Effector memory CD8-positive, alpha-beta T cell (primary cell): ENCODE data around the gene MCL1.
A peak's percentile ranks its signal among the peaks of the same experiment; 100 is the strongest.

Experiments
- ATAC-seq: fragments of 150-1000 bp; cut with Tn5 transposase; replicated peaks from 2 replicates; pipeline ENCODE4 v1.10.0; 2021; ENCODE audit warnings: mild to moderate bottlenecking, moderate library complexity
- DNase-seq, 3 experiments: peaks; one replicate each; pipeline ENCODE4 v3.0.0; 2021
- H3K27ac Mint-ChIP-seq, 2 donors: one replicate each; pipeline ENCODE4 v1.8.0; 2022; ENCODE audit warnings: mild to moderate bottlenecking in 2 of 2, mixed read lengths in 2 of 2, moderate library complexity in 2 of 2
- H3K27me3 Mint-ChIP-seq, 2 donors: one replicate each; pipeline ENCODE4 v1.8.0; 2022; ENCODE audit warnings: mixed read lengths in 2 of 2
- H3K36me3 Mint-ChIP-seq: one replicate; pipeline ENCODE4 v1.8.0; 2022; ENCODE audit warnings: mild to moderate bottlenecking, moderate library complexity, mixed read lengths; ENCODE audit not compliant: insufficient read depth
- H3K4me1 Mint-ChIP-seq, 2 donors: one replicate each; pipeline ENCODE4 v1.8.0; 2022; ENCODE audit warnings: low read depth in 2 of 2, mixed read lengths in 2 of 2
- H3K4me3 Mint-ChIP-seq, 2 donors: one replicate each; pipeline ENCODE4 v1.8.0; 2022; ENCODE audit warnings: mild to moderate bottlenecking in 2 of 2, mixed read lengths in 2 of 2, moderate library complexity in 2 of 2
- H3K9me3 Mint-ChIP-seq, 2 donors: one replicate each; pipeline ENCODE4 v1.8.0; 2022; ENCODE audit warnings: mixed read lengths in 2 of 2

MCL1 gene

DNA sequence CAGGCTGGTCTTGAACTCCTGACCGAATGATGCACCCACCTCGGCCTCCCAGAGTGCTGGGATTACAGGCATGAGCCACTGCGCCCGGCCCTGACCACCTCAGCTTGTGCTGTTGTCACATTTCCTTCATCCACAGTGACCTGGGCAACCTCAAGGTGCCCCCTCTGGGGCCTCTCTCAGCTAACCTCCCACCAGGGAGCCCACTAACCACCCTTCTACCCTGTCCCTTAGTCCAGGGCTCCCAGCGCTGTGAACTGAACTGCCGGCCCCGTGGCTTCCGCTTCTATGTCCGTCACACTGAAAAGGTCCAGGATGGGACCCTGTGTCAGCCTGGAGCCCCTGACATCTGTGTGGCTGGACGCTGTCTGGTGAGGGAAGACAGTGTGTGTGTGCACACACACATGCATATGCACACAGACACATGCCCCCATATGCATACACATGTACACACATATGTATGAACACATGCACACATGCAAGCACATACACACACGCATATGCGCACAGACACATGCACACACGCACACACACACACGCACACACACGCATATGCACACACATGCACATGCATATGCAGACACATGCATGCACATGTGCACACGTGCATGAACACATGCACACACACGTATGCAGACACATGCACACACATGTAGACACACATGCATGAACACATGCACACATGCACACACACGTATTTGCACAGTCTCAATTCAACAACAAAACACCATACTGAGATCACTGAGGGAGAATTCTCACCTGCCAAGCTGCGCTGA lies 24.0 kb downstream of the MCL1 start:
- Mint-ChIP-seq H3K4me1 (peaks cover 15 to 17% of the 10 kb centered on the region in 2 donors), H3K27ac (peak overlapping the region in 1 of 2 donors; percentile 51), H3K36me3 (peaks cover 25% of the 10 kb centered on the region), H3K4me3 (no peak overlapping the region), H3K27me3 (peaks cover 0 to 4% of the 10 kb centered on the region in 2 donors), H3K9me3 (no peaks in the 10 kb centered on the region)
- ATAC-seq = no peak
- DNase-seq = no peak

DNA sequence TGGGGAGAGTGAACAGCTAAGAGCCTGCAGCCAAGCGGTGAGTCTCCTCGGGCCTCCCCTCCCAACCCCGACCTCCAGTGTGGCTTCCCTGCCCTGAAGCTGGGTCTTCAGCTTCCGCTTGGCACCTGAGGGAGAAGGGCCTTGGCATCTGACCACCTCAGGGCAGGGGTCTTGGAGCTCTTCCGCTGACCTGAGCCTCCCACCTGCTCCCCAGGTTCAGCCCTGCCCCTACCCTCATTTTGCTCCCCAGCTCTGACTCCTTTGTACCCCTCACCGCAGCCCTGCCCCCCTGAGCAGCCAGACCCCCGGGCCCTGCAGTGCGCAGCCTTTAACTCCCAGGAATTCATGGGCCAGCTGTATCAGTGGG lies 25.3 kb downstream of the MCL1 start:
- no peak for DNase-seq
- H3K4me1 Mint-ChIP-seq = peaks cover 15% of the 10 kb centered on the region in 2 donors
- H3K4me3 Mint-ChIP-seq = no peak overlapping the region
- peaks cover 22% of the 10 kb centered on the region for H3K36me3 Mint-ChIP-seq
- no peaks in the 10 kb centered on the region for H3K9me3 Mint-ChIP-seq
- H3K27me3 Mint-ChIP-seq = peaks cover 7 to 13% of the 10 kb centered on the region in 2 donors
- H3K27ac Mint-ChIP-seq = no peak overlapping the region
- no peak for ATAC-seq

DNA sequence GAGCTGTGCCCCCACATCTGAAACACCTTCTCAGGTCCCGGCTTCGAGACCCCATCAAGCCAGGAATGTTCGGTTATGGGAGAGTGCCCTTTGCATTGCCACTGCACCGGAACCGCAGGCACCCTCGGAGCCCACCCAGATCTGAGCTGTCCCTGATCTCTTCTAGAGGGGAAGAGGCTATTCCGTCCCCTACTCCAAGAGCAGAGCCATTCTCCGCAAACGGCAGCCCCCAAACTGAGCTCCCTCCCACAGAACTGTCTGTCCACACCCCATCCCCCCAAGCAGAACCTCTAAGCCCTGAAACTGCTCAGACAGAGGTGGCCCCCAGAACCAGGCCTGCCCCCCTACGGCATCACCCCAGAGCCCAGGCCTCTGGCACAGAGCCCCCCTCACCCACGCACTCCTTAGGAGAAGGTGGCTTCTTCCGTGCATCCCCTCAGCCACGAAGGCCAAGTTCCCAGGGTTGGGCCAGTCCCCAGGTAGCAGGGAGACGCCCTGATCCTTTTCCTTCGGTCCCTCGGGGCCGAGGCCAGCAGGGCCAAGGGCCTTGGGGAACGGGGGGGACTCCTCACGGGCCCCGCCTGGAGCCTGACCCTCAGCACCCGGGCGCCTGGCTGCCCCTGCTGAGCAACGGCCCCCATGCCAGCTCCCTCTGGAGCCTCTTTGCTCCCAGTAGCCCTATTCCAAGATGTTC lies 25.9 kb downstream of the MCL1 start:
- no peak for DNase-seq
- H3K27me3 Mint-ChIP-seq = peaks cover 7 to 13% of the 10 kb centered on the region in 2 donors
- no peak for ATAC-seq
- H3K36me3 Mint-ChIP-seq = peaks cover 22% of the 10 kb centered on the region
- no peak overlapping the region for H3K4me3 Mint-ChIP-seq
- H3K4me1 Mint-ChIP-seq = peaks cover 15 to 16% of the 10 kb centered on the region in 2 donors
- H3K27ac Mint-ChIP-seq = no peak overlapping the region
- H3K9me3 Mint-ChIP-seq = no peaks in the 10 kb centered on the region

DNA sequence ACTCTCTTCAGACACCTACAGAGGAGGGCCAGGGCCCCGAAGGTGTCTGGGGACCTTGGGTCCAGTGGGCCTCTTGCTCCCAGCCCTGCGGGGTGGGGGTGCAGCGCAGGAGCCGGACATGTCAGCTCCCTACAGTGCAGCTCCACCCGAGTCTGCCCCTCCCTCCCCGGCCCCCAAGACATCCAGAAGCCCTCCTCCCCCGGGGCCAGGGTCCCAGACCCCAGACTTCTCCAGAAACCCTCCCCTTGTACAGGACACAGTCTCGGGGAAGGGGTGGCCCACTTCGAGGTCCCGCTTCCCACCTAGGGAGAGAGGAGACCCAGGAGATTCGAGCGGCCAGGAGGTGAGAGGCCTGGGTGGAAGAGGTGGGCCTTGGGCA lies 26.5 kb downstream of the MCL1 start:
- DNase-seq = no peak
- no peaks in the 10 kb centered on the region for H3K9me3 Mint-ChIP-seq
- ATAC-seq = no peak
- H3K4me1 Mint-ChIP-seq = peaks cover 17 to 19% of the 10 kb centered on the region in 2 donors
- H3K27ac Mint-ChIP-seq = no peak overlapping the region
- peaks cover 22% of the 10 kb centered on the region for H3K36me3 Mint-ChIP-seq
- peaks cover 7 to 13% of the 10 kb centered on the region in 2 donors for H3K27me3 Mint-ChIP-seq
- no peak overlapping the region for H3K4me3 Mint-ChIP-seq

DNA sequence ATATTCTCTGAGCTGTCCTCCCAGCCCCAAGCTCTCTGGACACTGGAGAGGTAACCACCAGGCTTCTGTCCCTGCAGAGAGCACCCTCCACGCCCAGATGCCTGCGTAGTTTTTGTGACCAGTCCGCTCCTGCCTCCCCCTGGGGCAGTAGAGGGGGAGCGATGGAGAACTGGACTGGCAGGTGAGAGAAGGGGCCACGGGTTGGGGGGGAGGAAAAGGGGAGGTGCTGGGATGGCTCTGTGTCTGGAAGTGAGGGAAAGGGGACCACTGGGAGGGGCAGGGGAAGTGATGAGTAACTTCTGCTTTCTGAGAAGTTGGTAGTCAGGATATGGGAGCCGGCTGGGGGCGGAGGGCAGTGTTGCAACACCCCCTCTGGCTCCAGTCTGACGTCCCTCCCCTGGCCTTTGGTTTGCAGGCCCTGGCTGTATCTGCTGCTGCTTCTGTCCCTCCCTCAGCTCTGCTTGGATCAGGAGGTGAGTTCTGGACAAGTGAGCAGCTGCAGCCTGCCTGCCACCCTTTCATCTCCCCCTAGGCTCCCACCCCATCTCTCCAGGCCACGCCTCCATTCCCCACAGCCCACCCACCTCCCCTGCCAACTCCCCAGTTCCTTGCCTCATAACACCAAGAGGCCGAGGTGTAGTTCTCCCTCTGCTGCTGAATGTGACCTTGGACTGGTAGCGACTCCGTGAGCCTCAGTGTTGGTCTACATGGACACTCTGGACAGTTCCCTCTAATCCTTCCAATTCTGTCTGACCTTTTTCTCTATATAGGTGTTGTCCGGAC lies 27.1 kb downstream of the MCL1 start:
- no peaks in the 10 kb centered on the region for H3K9me3 Mint-ChIP-seq
- ATAC-seq (peak; percentile 10), DNase-seq (no peak)
- H3K27ac Mint-ChIP-seq = no peak overlapping the region
- H3K4me3 Mint-ChIP-seq = peak overlapping the region in 1 of 2 donors; percentile 8
- peaks cover 17 to 19% of the 10 kb centered on the region in 2 donors for H3K4me1 Mint-ChIP-seq
- peaks cover 22% of the 10 kb centered on the region for H3K36me3 Mint-ChIP-seq
- H3K27me3 Mint-ChIP-seq = peaks cover 7 to 13% of the 10 kb centered on the region in 2 donors

DNA sequence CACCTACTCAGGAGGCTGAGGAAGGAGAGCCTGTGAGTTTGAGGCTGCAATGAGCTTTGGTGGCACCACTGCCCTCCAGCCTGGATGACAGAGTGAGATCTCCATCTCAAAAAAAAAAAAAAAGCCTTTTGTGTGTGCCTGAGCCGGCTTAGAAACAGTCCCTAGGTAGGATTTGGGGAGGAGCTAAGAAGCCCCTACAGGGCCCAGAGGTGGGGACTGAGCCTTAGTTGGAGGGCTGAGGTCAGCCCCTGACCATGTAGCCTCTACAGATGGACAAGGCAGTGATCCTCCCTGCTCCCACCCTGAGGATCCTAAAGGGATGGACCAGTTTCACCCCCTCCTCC lies 27.7 kb downstream of the MCL1 start:
- H3K36me3 Mint-ChIP-seq = peaks cover 22% of the 10 kb centered on the region
- H3K27me3 Mint-ChIP-seq = peaks cover 9 to 16% of the 10 kb centered on the region in 2 donors
- no peak overlapping the region for H3K4me3 Mint-ChIP-seq
- no peak for ATAC-seq
- peaks cover 17 to 19% of the 10 kb centered on the region in 2 donors for H3K4me1 Mint-ChIP-seq
- DNase-seq = no peak
- H3K27ac Mint-ChIP-seq = peak overlapping the region in 1 of 2 donors; percentile 59
- H3K9me3 Mint-ChIP-seq = no peaks in the 10 kb centered on the region

DNA sequence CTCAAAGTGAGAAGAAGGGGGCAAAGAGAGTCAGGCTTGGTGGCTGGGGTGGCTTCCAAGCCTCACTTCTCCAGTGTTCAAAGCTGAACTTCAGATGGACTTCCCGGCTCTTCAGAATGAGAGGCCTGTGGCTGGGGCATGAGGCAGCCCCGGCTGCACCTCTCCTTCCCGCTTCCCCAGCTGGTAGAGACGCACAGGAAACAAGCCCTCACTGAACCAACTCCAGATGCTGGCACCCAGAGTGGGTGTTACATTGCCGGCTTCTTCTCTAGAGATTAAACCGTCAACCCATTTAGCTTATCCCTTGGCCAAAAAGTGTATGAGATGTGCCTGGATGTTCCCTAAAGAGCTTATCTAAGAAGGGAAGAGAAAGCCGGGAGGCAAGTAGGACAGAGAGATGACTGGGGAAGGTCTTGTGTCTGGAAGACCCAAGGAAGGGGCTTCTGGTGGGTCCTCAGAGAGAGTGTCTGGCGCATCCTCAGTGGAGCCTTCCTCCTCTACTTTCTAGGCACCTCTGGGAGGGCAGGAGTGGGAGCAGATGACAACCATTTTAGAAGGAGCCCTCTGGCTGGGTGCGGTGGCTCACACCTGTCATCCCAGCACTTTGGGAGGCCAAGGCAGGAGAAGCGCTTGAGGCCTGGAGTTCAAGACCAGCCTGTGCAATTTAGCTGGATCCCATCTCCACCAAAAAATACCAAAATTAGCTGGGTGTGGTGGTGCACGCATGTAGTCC lies 28.2 kb downstream of the MCL1 start:
- DNase-seq (no peak), ATAC-seq (no peak)
- H3K9me3 Mint-ChIP-seq = no peaks in the 10 kb centered on the region
- peak overlapping the region in 1 of 2 donors; percentile 47 for H3K4me3 Mint-ChIP-seq
- H3K27ac Mint-ChIP-seq = peak overlapping the region; percentile 59
- H3K36me3 Mint-ChIP-seq = peaks cover 27% of the 10 kb centered on the region
- H3K27me3 Mint-ChIP-seq = peaks cover 14 to 21% of the 10 kb centered on the region in 2 donors
- H3K4me1 Mint-ChIP-seq = peaks cover 16 to 19% of the 10 kb centered on the region in 2 donors

DNA sequence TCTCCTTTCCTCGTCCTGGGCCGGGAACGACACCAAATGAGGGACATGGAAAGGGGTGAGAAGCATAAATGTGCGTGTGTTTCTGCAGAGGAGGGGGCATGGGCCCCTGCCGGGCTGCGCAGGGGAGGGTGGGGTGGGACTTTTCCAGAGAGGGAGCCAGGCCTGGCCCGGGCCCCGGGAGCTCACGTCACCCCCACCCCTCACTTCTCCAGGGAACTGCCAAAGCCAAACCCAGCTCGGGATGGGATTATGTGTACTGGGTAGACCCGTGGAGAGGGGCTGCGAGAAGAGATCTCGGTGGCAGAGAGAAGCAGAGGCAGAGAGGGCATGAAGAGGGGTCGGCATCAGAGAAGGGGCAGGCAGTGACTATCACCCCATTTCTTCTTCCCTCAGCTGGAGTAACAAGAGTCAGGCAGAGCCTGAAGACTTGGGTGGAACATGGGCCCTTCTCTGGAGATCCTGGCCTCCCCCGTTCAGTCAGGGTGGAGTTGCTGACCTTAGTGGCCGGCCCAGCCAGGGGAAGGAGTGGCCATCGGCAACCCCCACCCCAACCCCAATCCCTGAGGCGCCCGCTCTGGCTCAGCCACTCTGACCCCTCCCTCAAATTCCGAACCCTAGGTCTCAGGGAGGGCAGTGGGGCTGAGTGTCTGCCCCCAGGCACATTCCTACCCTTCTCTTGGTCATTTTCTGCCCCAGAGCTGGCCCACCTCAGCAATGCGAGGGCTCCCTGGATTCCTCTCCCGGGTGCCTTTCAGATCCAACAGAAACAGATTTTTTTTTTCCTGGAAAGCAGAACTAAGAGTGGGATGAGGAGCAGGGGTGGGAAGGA lies 29.0 kb downstream of the MCL1 start:
- peaks cover 22 to 29% of the 10 kb centered on the region in 2 donors for H3K27me3 Mint-ChIP-seq
- H3K4me3 Mint-ChIP-seq = peak overlapping the region in 1 of 2 donors; percentile 47
- no peak for ATAC-seq
- no peaks in the 10 kb centered on the region for H3K9me3 Mint-ChIP-seq
- H3K4me1 Mint-ChIP-seq = peaks cover 16 to 19% of the 10 kb centered on the region in 2 donors
- peaks cover 24% of the 10 kb centered on the region for H3K36me3 Mint-ChIP-seq
- H3K27ac Mint-ChIP-seq = peak overlapping the region in 1 of 2 donors; percentile 59
- DNase-seq = no peak

DNA sequence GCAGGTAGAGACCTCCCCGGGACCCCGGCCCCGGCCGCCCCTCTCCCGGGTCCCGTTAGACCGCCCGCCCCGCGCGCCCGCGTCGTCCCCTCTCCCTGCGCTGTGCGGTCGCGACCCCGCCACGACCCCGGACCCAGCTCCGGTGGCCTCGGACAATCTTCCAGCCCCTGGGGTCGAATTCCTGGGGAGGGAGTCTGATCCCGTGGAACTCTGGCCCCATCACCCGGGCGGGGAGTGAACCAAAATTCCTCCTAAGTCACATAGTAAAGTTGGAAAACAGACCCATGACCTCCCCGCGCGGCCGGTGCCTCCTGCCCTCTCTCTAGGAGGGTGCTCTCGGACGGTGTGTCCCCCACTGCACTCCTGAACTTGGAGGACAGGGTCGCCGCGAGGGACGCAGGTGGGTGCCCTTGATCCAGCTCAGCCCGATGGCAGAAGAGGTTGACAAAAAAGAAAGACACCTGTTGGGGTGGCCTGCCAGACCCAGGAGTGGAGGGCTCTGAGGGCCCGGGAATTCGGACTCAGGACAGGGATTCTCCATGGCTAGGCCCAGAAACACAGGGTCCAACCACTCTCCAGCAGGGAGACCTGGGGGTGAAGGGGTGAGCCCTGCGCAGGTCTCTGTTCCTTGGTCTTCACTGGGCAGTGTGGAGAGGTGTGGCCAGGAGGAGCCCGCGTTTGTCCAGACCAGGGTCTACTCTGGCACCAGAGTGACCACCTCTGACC lies 29.8 kb downstream of the MCL1 start:
- H3K27ac Mint-ChIP-seq = peak overlapping the region in 1 of 2 donors; percentile 79
- peaks cover 20% of the 10 kb centered on the region for H3K36me3 Mint-ChIP-seq
- peak overlapping the region; percentile 80 to 84 for H3K4me3 Mint-ChIP-seq
- H3K4me1 Mint-ChIP-seq = peaks cover 16 to 19% of the 10 kb centered on the region in 2 donors
- DNase-seq = no peak
- peaks cover 25 to 33% of the 10 kb centered on the region in 2 donors for H3K27me3 Mint-ChIP-seq
- ATAC-seq = no peak
- no peaks in the 10 kb centered on the region for H3K9me3 Mint-ChIP-seq

DNA sequence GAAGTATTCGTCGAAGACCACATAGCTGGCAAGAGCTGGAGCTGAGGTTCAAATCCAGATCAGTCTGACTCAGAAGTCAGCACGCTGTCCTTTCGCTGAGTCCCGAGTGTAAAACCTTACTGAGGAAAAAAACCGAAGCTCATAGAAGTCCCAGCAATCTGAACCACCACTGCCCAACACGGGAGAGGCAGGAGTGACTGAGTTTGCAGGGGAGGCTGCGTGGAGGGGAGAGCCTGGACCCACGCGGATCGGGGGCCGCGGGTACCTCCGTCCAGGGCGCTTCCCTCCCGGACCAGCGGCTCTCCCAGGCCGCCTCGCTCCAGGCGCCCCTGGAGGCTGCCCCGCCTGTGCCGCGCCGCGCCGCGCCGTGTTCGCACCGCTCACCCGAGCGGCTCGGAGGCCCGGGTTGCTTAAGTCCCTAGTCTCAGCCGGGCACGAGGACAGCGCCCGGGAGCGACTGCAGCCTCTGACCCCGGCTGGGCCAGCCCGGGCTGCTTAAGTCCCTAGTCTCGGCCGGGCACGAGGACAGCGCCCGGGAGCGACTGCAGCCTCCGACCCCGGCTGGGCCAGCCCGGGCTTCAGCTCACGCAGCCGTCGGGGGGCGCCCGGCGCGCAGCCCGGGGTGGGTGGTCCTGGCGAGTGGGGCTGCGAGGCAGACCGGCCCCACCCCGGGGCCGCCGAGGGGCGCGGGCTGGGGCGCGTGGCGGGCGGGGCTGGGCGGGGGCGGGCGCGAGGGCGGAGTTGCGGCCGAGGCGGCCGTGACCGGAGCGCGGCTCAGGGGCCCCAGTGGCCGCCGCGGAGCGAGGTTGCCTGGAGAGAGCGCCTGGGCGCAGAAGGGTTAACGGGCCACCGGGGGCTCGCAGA lies 30.5 kb downstream of the MCL1 start, which contains the start of gene ADAMTSL4:
Gene ADAMTSL4 (plus strand): TSS at position 777 of the 864 bp plus-strand sequence. CDS start 2,881 bp downstream, outside the sequence.
- H3K27me3 Mint-ChIP-seq = peaks cover 25 to 35% of the 10 kb centered on the region in 2 donors
- ATAC-seq = peak; percentile 79
- peaks cover 16 to 19% of the 10 kb centered on the region in 2 donors for H3K4me1 Mint-ChIP-seq

DNA sequence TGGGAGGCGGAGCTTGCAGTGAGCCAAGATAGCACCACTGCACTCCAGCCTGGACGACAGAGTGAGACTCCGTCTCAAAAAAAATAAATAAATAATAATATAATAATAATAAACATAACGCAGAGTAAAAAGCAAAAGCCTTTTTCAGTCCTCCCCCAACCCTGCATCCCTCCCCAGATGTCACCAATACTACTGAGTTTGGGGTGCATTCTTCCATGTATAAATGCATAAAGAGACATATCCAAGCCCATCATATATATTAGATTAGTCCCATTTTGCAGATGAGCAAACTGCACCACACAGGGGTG lies 31.1 kb downstream of the MCL1 start:
- H3K4me1 Mint-ChIP-seq = peaks cover 16 to 19% of the 10 kb centered on the region in 2 donors
- ATAC-seq (no peak), DNase-seq (no peak)
- H3K9me3 Mint-ChIP-seq = no peaks in the 10 kb centered on the region
- H3K4me3 Mint-ChIP-seq = peak overlapping the region; percentile 68 to 79
- H3K36me3 Mint-ChIP-seq = peaks cover 16% of the 10 kb centered on the region
- H3K27me3 Mint-ChIP-seq = peaks cover 25 to 41% of the 10 kb centered on the region in 2 donors
- no peak overlapping the region for H3K27ac Mint-ChIP-seq

More for the DNA sequence above, 30.5 kb downstream of the MCL1 start, which contains the start of gene ADAMTSL4:
- Mint-ChIP-seq H3K27ac (peak within 1 kb of the TSS in 1 of 2 donors; percentile 79), H3K4me3 (peak within 1 kb of the TSS; percentile 80 to 84), H3K9me3 (no peaks in the 10 kb centered on the region), H3K36me3 (peaks cover 16% of the 10 kb centered on the region)
- DNase-seq = peak in 1 of 3 experiments; percentile 27
